ENCODE results near the gene TMEM185A. TPM values are rescaled to one million over a fixed set of nuclear protein-coding genes. Genes with fewer than 3 reads are reported as not detected.

The TMEM185A gene
- total RNA-seq, 1 experiment from 2014 or later = 23.6 TPM

GRCh38 chrX:149567621-149568417 is 63.8 kb downstream of the TMEM185A start:
- no peak for DNase-seq
- H3K27me3 Mint-ChIP-seq (ENCODE audit: low read depth) = no peaks in the 10 kb centered on the region
- TF ChIP-seq CTCF (conservative IDR thresholded peaks at IDR 0.05) = no peak
- H3K36me3 Mint-ChIP-seq (ENCODE audit: insufficient read depth in 1 of 3, low read depth in 3 of 3) = peaks cover 0 to 11% (median 8%) of the 10 kb centered on the region in 3 experiments; a peak in 3 of 7 replicates
- Histone ChIP-seq H2BK120ac (ENCODE audit: low read depth, low read length, poor library complexity, severe bottlenecking) (no peak overlapping the region), H4K8ac (replicated peaks; ENCODE audit: insufficient read length, low read depth, low read length) (no peak overlapping the region), H3K23ac (ENCODE audit: insufficient read length, low read depth, low read length) (no peak overlapping the region), H3T11ph (ENCODE audit: low read length) (no peak overlapping the region), H3K56ac (ENCODE audit: insufficient read length, low read depth, low read length) (no peak overlapping the region), H3K23me2 (ENCODE audit: insufficient read length, low read depth, low read length, poor library complexity, severe bottlenecking) (no peaks in the 10 kb centered on the region), H4K5ac (ENCODE audit: insufficient read length, low read depth, low read length) (no peak overlapping the region), H3K9me3 (ENCODE audit: control insufficient read depth, low read depth, low read length) (peaks cover 48% of the 10 kb centered on the region), H3K79me2 (ENCODE audit: insufficient read depth, low read length) (no peaks in the 10 kb centered on the region), H3K27ac (ENCODE audit: insufficient read length, low read depth, low read length) (no peak overlapping the region), H4K20me1 (ENCODE audit: control insufficient read depth, insufficient read depth, insufficient read length) (no peaks in the 10 kb centered on the region), H3K14ac (ENCODE audit: insufficient read depth, low read length) (no peak overlapping the region), H3K18ac (ENCODE audit: insufficient read length, low read depth, low read length) (no peak overlapping the region), H2BK15ac (ENCODE audit: low read depth, low read length) (no peak overlapping the region), H3K79me1 (ENCODE audit: insufficient read depth, low read depth, low read length, poor library complexity, severe bottlenecking) (no peaks in the 10 kb centered on the region), H3K4ac (ENCODE audit: low read depth, low read length) (no peak overlapping the region), H2AK5ac (ENCODE audit: insufficient read length, low read length) (no peak overlapping the region), H3K4me1 (ENCODE audit: insufficient read depth, low read length) (no peaks in the 10 kb centered on the region), H2BK12ac (ENCODE audit: insufficient read length, low read depth, low read length) (no peak overlapping the region), H3K27me3 (ENCODE audit: insufficient read depth, low read length) (no peaks in the 10 kb centered on the region), H2AFZ (ENCODE audit: low read length) (no peak overlapping the region), H3K4me2 (ENCODE audit: insufficient read depth, insufficient read length, low read length) (no peak overlapping the region), H4K91ac (ENCODE audit: insufficient read length, low read depth, low read length) (no peak overlapping the region), H3K9ac (ENCODE audit: extremely low read depth, insufficient read length, low read length) (no peak overlapping the region), H2BK20ac (ENCODE audit: low read depth, low read length, poor library complexity, severe bottlenecking) (no peak overlapping the region), H2BK5ac (ENCODE audit: insufficient read length, low read length) (no peak overlapping the region)
- peaks cover 31 to 47% of the 10 kb centered on the region in 2 experiments for H3K4me1 Mint-ChIP-seq
- H3K4me3 Mint-ChIP-seq = no peak overlapping the region
- H3K27ac Mint-ChIP-seq = peak overlapping the region in 1 of 3 experiments; percentile 83; a peak in 1 of 7 replicates
- WGBS (ENCODE audit: extremely low coverage, insufficient read length, low lambda C conversion rate) = no CpG with 5 or more reads among the region's 7 CpGs
- H3K9me3 Mint-ChIP-seq = peaks cover 64 to 68% of the 10 kb centered on the region in 2 experiments
